AG09309 (cell line): ENCODE data around the gene MME.
A peak's percentile ranks its signal among the peaks of the same experiment; 100 is the strongest.

Experiments
- DNase-seq: peaks from one replicate; pipeline ENCODE4 v3.0.0-alpha.2; 2010; ENCODE audit warnings: low read depth
- H3K4me3 ChIP-seq: 2 replicates; pipeline ENCODE4 v1.5.1; 2011; ENCODE audit warnings: mild to moderate bottlenecking, low read depth, low read length, moderate library complexity; ENCODE audit not compliant: control insufficient read depth
- TF ChIP-seq, protein P1 (sequence below): IDR thresholded peaks from 2 replicates; pipeline ENCODE4 v1.5.1; 2011; ENCODE audit warnings: mild to moderate bottlenecking, low read depth, low read length, inconsistent platforms; ENCODE audit not compliant: insufficient read depth, control insufficient read depth; ENCODE audit errors: missing control alignments

MME gene

DNA sequence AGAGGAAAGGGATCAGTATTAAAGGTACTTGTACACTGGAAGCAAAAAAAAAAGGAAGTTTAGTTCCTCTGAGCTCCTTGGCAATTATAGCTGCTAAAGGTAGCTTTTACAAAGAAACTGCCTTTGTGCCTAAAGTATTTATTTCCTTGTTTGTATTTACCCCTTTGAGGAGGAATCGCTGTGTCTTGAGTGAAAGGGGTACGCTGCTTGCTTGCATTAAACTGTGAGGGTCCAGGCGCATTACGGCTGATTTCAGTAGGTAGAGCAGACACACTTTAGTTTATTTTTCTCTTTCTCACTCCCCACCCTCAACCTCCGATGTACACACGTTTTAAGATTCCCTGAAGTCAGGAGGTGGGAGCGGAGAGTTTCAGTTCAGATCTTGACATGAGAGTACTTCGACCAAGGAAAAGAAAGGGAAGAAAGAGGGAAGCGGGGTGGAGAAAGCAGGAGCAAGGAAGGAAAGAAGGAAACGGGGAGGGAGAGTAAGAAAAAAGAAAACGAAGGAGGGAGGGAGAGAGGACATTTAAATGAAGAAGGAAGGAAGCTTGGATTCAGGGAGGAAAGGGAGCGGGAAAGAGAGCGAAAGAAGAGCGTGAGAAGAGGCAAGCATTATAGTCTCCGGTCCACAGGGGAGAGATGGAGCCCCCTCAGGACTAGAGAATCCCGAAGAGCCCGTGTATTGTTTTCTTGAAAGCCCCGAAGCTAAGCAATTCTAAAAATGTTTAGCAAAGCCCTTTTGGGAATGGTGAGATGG, 1.2 kb upstream of the MME start:
- DNase-seq: no peak
- peak overlapping the region; percentile 63 for H3K4me3 ChIP-seq
- TF ChIP-seq, protein P1, sequence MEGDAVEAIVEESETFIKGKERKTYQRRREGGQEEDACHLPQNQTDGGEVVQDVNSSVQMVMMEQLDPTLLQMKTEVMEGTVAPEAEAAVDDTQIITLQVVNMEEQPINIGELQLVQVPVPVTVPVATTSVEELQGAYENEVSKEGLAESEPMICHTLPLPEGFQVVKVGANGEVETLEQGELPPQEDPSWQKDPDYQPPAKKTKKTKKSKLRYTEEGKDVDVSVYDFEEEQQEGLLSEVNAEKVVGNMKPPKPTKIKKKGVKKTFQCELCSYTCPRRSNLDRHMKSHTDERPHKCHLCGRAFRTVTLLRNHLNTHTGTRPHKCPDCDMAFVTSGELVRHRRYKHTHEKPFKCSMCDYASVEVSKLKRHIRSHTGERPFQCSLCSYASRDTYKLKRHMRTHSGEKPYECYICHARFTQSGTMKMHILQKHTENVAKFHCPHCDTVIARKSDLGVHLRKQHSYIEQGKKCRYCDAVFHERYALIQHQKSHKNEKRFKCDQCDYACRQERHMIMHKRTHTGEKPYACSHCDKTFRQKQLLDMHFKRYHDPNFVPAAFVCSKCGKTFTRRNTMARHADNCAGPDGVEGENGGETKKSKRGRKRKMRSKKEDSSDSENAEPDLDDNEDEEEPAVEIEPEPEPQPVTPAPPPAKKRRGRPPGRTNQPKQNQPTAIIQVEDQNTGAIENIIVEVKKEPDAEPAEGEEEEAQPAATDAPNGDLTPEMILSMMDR: no peak

DNA sequence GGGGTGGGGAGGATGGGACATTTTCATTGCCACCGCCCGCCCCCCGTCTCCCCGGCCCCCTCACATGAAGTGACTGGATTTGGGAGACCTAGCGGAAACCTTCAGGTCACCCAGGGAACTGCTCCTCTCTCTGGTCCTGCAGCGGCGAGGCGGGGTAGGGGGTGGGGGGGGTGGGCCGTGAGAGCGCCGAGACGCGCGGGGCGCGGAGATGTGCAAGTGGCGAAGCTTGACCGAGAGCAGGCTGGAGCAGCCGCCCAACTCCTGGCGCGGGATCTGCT, 712 bp upstream of the MME start:
- TF ChIP-seq, protein P1: peak; percentile 28
- peak overlapping the region; percentile 63 for H3K4me3 ChIP-seq
- DNase-seq: no peak

DNA sequence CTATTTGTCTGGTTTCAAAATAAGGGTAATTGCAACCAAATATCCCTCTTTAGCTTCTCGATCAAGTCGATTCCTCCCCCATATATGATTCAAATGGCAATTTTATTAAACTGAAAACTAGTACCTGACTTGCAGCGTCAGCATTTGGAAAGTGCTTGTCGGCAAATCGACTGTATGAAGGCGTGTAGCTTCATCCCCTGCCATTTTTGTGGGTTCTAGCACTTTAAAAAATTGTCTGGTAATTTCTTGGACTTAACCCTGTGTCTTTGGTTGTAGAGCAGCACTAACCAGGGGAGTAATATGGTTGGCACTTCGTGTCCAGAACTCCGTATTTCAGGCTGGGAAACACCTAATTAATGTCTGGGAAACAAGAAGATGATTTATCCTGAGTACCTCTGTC, 573 bp downstream of the MME start:
- peak overlapping the region; percentile 63 for H3K4me3 ChIP-seq
- no peak for DNase-seq
- TF ChIP-seq, protein P1: no peak

DNA sequence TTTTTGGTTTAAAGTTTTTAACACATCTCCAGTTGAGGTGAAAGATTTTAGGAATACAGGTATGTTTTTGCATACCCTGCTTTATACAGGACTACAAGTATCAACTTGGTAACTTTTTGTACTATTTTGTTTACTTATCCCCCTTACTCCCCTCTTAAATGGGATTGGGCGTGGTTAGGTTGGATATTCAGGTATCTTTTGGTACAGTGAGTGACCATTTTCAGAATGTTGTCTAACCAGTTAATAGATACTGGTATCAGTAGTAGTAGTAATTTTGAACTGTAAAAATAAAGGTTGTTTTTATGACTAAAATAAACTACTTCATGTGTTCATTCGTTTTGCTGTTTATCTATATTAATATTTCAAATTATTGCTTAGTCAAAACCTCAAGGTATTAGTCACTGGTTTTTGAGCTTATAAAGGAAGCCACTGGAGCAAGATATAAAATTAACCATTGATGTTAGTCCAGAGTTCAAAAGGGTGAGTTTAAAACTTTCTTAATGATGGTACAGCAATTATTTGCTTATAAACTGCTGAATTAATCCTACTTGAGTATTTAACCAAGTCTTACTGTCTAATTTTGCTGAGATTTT, 3.3 kb downstream of the MME start:
- TF ChIP-seq, protein P1: no peak
- H3K4me3 ChIP-seq: no peak overlapping the region
- no peak for DNase-seq

DNA sequence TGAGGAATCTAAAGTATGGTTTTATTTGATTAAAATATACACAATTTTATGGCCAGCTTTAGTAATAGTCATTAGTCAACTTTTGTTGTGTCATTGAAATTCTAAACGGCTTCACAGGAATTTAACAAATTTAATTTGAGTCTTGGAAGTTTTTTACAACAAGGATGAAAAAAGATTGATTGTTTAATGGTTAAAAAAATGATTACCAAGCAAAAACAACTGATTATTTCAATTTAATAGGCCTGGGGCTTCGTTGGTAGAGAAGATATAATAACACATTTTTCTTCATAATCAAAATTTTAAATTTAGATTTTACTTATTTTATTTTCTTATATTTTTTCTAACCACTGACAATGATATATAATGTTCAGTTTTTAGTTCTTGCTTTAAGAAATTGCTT, 4.4 kb downstream of the MME start:
- no peak overlapping the region for H3K4me3 ChIP-seq
- no peak for DNase-seq
- TF ChIP-seq, protein P1: no peak

DNA sequence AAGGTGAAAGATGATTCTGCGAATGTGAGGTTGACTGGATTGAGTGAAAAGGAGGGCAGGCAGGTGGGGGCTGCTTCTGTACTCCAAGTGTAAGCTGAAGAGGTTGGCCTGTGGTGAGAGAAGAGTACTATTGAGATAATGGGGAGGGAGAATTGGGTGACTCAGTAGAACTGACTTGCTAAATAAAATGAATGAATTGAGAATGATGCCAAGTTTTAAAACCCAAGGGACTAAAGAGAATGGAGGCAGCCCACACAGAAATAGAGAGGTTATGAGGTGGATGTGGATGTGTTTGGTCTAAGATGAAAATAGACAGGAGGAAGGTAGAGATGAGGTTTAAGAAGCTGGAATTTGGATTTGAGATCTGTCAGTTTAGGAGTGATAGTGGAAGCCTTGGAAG, 5.9 kb downstream of the MME start:
- no peak overlapping the region for H3K4me3 ChIP-seq
- DNase-seq: no peak
- TF ChIP-seq, protein P1: no peak
